A549 (cell line): Measurements from ENCODE around the gene RPRD1A.

Experiments used
- EP300 ChIP-seq, 2 experiments: fragments of >200 bp; sonication (Bioruptor Twin); formaldehyde crosslinking; IDR thresholded peaks; 2 replicates in 1 of 2; 3 replicates in 1 of 2; pipeline ENCODE4 v1.6.1; 2016 to 2017
- FOXS1 ChIP-seq: fragments of 250-450 bp; sonication (Bioruptor Pico); IDR thresholded peaks from 2 replicates; pipeline ENCODE4 v1.5.0; 2020; ENCODE audit warnings: mild to moderate bottlenecking, moderate library complexity
- POLR2A ChIP-seq: IDR thresholded peaks from 2 replicates; pipeline ENCODE4 v1.6.1; 2012; ENCODE audit warnings: mild to moderate bottlenecking, low read length
- RAD21 ChIP-seq, 2 experiments: fragments of >200 bp in 1 of 2; sonication (Bioruptor Twin) in 1 of 2; formaldehyde crosslinking in 1 of 2; IDR thresholded peaks in 1 of 2; conservative IDR thresholded peaks in 1 of 2; 2 replicates in 1 of 2; 3 replicates in 1 of 2; pipeline ENCODE4 v1.6.1; 2012 to 2018; ENCODE audit warnings: inconsistent platforms in 1 of 2
- RFX5 ChIP-seq: fragments of 450-650 bp; IDR thresholded peaks from 2 replicates; pipeline ENCODE4 v1.7.1; 2014; ENCODE audit warnings: antibody characterized with exemption, mild to moderate bottlenecking, moderate library complexity
- SMC3 ChIP-seq: fragments of >200 bp; sonication (Bioruptor Twin); formaldehyde crosslinking; IDR thresholded peaks from 3 replicates; pipeline ENCODE4 v1.6.1; 2018; ENCODE audit warnings: inconsistent platforms
- ZC3H11A ChIP-seq: fragments of 450-650 bp; IDR thresholded peaks from 2 replicates; pipeline ENCODE4 v1.6.1; 2014; ENCODE audit warnings: antibody characterized with exemption, mild to moderate bottlenecking
- TF ChIP-seq, protein P1 (sequence below): fragments of >200 bp; sonication (Bioruptor Twin); formaldehyde crosslinking; IDR thresholded peaks from 3 replicates; pipeline ENCODE4 v1.5.1; 2016
- TF ChIP-seq, protein P2 (sequence below): fragments of 250-450 bp; sonication (Bioruptor Pico); IDR thresholded peaks from 2 replicates; pipeline ENCODE4 v1.5.0; 2021; ENCODE audit warnings: mild to moderate bottlenecking, moderate library complexity, borderline replicate concordance

DNA sequence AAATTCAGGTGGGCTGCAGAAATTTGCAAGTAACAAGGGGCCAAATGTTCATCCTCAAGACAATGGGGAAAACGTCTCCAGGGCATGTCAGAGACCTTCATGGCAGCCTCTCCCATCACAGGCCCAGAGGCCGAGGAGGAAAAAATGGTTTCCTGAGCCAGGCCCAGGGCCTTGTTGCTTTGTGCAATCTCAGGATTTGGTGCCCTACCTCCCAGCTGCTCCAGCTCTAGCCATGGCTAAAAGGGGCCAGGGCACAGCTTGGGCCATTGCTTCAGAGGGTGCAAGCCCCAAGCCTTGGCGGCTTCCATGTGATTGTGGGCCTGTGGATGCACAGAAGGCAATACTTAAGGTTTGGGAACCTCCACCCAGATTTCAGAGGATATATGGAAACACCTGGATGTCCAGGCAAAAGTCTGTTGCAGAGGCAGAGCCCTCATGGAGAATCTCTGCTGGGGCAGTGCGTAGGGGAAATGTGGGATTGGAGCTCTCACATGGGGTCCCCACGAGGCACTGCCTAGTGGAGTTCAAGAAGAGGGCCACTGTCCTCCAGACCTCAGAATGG, 29.2 kb downstream of the RPRD1A start:
- TF ChIP-seq, protein P1, sequence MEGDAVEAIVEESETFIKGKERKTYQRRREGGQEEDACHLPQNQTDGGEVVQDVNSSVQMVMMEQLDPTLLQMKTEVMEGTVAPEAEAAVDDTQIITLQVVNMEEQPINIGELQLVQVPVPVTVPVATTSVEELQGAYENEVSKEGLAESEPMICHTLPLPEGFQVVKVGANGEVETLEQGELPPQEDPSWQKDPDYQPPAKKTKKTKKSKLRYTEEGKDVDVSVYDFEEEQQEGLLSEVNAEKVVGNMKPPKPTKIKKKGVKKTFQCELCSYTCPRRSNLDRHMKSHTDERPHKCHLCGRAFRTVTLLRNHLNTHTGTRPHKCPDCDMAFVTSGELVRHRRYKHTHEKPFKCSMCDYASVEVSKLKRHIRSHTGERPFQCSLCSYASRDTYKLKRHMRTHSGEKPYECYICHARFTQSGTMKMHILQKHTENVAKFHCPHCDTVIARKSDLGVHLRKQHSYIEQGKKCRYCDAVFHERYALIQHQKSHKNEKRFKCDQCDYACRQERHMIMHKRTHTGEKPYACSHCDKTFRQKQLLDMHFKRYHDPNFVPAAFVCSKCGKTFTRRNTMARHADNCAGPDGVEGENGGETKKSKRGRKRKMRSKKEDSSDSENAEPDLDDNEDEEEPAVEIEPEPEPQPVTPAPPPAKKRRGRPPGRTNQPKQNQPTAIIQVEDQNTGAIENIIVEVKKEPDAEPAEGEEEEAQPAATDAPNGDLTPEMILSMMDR = no peak
- no peak for TF ChIP-seq SMC3
- TF ChIP-seq, protein P2, sequence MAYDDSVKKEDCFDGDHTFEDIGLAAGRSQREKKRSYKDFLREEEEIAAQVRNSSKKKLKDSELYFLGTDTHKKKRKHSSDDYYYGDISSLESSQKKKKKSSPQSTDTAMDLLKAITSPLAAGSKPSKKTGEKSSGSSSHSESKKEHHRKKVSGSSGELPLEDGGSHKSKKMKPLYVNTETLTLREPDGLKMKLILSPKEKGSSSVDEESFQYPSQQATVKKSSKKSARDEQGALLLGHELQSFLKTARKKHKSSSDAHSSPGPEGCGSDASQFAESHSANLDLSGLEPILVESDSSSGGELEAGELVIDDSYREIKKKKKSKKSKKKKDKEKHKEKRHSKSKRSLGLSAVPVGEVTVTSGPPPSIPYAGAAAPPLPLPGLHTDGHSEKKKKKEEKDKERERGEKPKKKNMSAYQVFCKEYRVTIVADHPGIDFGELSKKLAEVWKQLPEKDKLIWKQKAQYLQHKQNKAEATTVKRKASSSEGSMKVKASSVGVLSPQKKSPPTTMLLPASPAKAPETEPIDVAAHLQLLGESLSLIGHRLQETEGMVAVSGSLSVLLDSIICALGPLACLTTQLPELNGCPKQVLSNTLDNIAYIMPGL (CRISPR knock-in tag) = no peak
- TF ChIP-seq POLR2A = no peak
- TF ChIP-seq ZC3H11A = no peak
- no peak for TF ChIP-seq RFX5
- no peak for TF ChIP-seq EP300 (IDR thresholded peaks at IDR 0.05)
- no peak for TF ChIP-seq RAD21 (conservative IDR thresholded peaks at IDR 0.05 in 1 of 2, IDR thresholded peaks at IDR 0.05 in 1 of 2)
- TF ChIP-seq FOXS1 (CRISPR knock-in tag) = no peak
